Inflammatory macrophage (primary cell): ENCODE results near the gene RPAP3.
A peak's percentile ranks its signal among the peaks of the same experiment; 100 is the strongest.

ENCODE experiments used
- DNase-seq, 2 donors: peaks; one replicate each; pipeline ENCODE4 v3.0.0-alpha.2; 2020 to 2022

RPAP3 gene

GRCh38 chr12:47718531-47718930 is 12.7 kb upstream of the RPAP3 start:
- no peak for DNase-seq

DNA sequence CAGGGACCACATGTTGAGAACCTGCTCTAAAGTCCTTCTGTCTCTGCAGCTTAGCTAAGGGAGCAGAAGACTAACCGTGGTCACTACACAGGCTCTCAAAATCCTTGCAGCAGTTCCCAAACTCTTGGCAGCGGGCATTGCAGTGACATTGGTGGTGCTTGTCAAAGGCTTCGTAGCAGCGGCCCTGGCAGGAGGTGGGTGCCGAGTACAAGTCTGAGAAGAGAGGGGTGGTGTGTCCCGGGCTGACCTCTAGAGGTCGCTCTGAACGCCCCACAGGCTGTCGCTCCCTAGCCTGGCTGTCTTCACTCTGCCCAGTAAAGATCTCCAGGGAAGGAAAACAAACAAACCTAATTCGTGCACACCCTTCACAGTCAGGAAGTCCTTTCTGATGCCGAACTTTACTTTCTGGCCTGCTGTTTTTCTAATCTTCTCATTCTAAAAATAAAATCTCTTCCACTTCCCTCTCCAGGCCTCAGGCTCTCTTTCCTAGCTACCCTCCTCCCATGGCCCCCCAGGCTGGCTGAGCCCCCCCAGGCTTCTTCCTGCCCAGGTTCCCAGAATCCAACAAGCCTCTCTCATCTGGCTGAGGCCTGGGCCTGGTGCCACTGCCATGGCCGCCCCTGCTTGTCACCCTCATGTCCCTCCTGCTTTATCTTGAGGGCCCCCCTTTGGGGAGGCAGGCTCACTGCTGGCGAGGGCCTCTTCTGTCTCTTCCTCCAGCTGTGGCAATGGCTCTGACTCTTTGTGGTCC is 11.8 kb upstream of the RPAP3 start:
- peak; percentile 66 to 72 for DNase-seq

- DNase-seq = no peak
These were observed 11.2 kb upstream of the RPAP3 start for GRCh38 chr12:47717046-47717442.

GRCh38 chr12:47715877-47716548 is 10.2 kb upstream of the RPAP3 start:
- DNase-seq = no peak

GRCh38 chr12:47715393-47715876 is 9.6 kb upstream of the RPAP3 start:
- peak; percentile 85 to 86 for DNase-seq

DNA sequence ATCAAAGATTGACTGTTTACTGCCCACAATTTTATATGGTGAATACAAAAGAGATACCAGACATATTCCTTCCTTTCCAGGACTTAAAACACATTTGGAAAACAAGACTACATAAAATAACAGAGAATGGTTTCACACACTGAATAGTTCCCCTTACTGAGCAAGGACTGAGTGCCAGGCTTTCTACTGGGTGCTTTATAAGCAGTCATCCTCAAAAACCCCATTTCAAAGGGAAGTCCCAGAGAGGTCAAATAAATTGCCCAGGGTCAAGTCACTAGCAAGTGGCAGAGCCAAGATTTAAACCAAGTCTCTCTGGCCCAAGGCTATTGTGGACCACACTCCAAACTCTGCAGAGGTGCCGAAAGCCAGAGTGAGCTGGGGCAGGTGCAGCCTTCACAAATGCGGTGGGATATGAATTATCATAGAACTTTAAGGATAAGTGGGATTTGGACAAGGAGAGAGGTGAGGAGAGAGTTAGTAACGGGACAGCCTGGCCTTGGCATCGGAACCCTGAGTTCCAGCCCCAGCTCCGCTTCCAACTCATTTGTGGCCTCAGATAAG is 9.1 kb upstream of the RPAP3 start:
- DNase-seq = peak; percentile 58 to 59

DNA sequence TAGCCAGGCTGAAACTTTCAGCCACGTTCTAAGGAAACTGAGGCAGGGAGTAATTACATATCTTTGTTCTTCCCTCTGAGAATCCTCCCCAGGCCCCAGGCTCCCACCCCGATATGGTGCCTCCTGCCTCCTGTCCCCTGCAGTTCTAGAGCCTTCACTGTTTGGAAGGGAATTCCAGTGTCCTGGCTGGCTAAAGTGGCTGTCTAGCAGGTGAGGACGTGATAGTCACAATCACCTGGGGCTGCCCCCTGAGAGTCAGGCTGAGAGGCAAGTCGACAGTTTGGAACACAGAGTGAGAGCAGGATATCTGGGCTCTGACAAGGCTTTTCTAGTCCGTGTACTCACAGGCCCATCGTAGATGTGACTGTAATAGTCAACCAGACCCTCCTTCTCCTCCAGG is 6.3 kb upstream of the RPAP3 start:
- DNase-seq = no peak

GRCh38 chr12:47711448-47711847 is 5.6 kb upstream of the RPAP3 start:
- no peak for DNase-seq

DNA sequence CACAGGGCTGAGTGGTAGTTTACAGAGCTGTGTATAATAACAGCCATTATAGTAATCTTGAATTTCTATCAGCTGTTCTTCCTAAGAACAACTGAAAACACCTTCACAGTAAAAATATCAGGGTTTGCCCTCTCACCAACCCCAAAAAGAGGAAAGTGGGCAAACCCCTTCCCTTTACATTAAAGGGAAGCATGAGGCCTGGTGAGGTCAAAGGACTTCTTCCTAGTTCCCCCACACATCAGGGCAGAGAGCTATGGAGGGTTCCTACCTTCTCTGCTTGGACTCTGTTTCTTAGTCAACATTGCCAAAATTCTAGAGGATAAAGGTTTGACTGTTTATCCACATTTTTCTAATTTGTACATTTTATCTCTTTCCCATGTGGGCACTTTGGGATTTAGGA is 4.4 kb upstream of the RPAP3 start:
- peak; percentile 53 to 63 for DNase-seq

DNA sequence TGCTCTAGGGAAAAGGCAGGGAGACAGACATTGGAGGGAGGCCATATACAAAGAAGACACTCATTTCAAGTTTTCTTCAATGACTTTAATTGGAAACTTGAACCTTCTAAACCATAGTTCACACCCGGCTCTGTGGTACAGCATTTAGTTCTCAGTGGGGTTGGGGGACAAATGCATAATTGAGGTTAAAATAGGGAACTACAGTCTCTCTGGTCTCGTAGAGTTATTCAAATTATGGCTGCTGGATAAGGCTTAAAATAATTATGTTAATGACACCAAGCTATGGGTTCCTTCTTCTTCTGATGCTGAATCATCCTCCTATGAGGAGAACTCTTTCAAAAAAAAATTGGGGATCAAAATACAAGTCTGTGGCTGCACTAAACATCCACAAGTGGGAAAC is 3.8 kb upstream of the RPAP3 start:
- DNase-seq = peak in 1 of 2 donors; percentile 26

GRCh38 chr12:47709237-47709636 is 3.4 kb upstream of the RPAP3 start:
- no peak for DNase-seq

- DNase-seq = peak; percentile 39 to 51
These were observed 2.2 kb upstream of the RPAP3 start for GRCh38 chr12:47707905-47708543.

GRCh38 chr12:47707355-47707754 is 1.5 kb upstream of the RPAP3 start:
- DNase-seq = no peak

DNA sequence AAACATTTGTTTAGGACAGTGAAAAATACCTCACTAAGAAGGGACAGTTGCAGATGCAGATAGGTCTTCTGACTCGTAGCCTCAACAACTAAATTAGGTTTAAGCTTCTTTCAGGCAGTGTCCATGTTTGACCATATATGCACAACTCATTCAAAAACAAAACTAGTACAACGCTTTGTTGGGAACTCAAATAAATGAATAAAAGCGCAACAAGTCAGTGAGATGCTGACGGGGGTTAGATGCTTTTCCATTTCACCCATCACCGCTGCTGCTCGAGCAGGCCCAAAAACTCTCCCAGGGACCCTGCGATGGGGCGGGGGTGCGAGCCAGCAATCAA is 633 bp downstream of the RPAP3 start:
- no peak for DNase-seq

- DNase-seq = no peak
These were observed 1.1 kb downstream of the RPAP3 start for GRCh38 chr12:47704719-47705118.

- DNase-seq = no peak
These were observed 5.6 kb downstream of the RPAP3 start for GRCh38 chr12:47700263-47700662.

DNA sequence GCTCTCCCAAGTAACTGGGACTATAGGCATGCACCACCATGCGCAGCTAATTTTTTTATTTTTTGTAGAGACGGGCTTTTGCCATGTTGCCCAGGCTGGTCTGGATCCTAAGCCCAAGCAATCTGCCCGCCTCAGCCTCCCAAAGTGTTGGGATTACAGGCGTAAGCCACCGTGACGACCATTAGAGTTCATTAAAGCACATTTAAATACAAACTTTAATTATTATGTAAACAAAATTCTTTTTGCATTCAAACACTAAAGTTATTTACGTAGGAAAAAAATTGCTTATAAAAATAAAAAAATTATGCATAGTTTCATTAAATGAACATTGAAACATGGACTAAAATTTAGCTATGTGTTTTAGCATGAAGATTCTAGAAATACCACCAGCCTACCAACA is 7.2 kb downstream of the RPAP3 start:
- no peak for DNase-seq

DNA sequence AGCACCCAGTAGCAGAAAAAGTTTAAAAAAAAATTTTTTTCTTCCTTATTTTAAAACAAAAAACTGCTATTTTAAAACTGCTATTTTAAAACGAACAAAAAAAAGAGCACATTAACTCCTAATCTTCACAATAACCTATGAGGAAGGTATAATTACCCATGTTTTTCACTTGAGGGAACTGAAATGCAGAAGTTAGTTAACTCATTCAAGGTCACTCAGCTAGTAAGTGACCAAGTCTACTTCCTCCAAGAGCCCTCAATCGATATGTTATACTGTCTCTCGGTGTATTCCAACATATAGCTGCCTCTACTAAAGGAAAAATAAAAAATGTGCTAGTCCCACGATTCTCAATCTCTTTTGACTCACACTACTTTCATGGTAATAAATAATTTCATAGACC is 7.8 kb downstream of the RPAP3 start:
- DNase-seq = peak; percentile 34 to 54

DNA sequence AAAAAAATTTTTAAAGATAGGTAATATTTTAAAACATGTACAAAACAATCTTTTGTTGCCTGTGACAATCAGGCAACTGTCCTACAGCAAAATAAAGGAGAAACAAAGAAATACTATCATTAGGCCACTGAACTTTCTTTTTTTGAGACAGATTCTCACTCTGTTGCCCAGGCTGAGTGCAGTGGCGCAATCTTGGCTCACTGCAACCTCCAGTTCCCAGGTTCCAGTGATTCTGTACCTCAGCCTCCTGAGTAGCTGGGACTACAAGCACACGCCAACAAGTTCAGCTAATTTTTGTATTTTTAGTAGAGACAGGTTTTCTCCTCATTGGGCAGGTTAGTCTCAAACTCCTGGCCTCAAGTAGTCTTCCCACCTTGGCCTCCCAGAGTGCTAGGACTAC is 16.6 kb downstream of the RPAP3 start:
- DNase-seq = no peak

- no peak for DNase-seq
These were observed 18.2 kb downstream of the RPAP3 start for GRCh38 chr12:47687636-47688035.

- peak; percentile 30 to 50 for DNase-seq
These were observed 19.1 kb downstream of the RPAP3 start for GRCh38 chr12:47686645-47687240.

GRCh38 chr12:47679785-47680184 is 26.0 kb downstream of the RPAP3 start:
- DNase-seq = no peak

DNA sequence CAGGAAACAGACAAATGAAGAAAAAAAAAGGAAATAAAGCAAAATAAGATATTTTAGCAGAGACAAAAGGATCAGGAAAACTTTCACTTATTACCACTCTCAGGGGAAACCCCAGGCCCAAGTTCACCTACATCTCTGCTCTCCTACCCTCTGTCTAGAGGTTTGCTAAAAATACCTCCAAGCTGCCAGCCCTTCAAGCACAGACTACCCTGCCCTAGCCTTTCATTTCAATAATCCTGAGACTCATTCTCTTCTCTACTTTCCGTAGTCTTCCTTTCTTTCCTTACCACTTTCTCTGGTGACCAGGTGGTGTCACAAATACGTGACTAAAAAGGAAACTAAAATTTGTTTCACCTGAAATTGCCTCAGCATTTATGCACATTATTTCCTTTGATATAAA is 33.8 kb downstream of the RPAP3 start:
- no peak for DNase-seq
